ENCODE measurements around the gene UBE2S. TPM values are rescaled to one million over a fixed set of nuclear protein-coding genes. Genes with fewer than 3 reads are reported as not detected.

The UBE2S gene
- total and polyA plus RNA-seq, 2 of the 8 experiments (the other 6 are each of a cell fraction or from before 2014, with no cell fraction given), result 398 to 530 TPM

DNA sequence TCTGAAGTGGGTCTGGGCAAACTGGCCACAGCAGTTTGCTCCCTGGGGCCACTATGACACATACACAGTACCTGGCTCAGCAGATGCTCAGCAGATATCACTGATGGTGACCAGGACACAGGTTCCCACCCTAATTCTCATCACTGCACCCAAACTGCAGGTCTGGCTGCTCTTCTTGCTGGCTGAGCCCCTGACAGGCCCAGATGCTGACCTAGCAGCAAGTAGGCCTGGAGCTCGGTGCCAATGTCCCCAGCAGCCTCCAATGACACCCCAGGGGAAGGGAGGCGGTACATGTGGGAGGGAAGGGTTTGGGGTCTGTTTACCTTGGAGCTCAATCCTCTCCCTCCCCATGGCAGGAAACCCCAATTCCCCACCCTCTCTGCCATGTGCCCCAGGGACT is 5.1 kb downstream of the UBE2S start:
- CTCF ChIA-PET (ENCODE audit: partially characterized antibody), result interaction anchor here (0.8 to 5.6 kb wide), 5 partner anchors 13 to 61 kb away, joined by 3 to 39 read pairs (median 5); no protein-coding TSS in a partner anchor
- H3K27me3 ChIP-seq (replicated peaks in 1 of 4; ENCODE audit: control insufficient read depth in 3 of 4, extremely low read depth in 1 of 4, insufficient read depth in 3 of 4, low read length in 3 of 4), result no peaks in the 10 kb centered on the region
- H3K23ac ChIP-seq (ENCODE audit: insufficient read length), result no peak overlapping the region
- peaks cover 13% of the 10 kb centered on the region for H3K79me1 ChIP-seq (ENCODE audit: low read depth, low read length)
- POLR2A ChIA-PET (ENCODE audit: partially characterized antibody), result interaction anchor here (0.8 to 34.6 kb wide), 12 partner anchors 8 to 313 kb away, joined by 3 to 874 read pairs (median 3); partner anchors contain the start of genes RPL28, SSC5D, TMEM238 and UBE2S
- H2BK20ac ChIP-seq (ENCODE audit: low read length), result no peak overlapping the region
- H3K18ac ChIP-seq (ENCODE audit: extremely low read depth, low read length), result no peak overlapping the region
- TF ChIP-seq SUZ12 (IDR thresholded peaks at IDR 0.05; ENCODE audit: low read length), result no peak
- TF ChIP-seq SAP30 (IDR thresholded peaks at IDR 0.05; ENCODE audit: insufficient read depth, insufficient replicate concordance, low read length), result no peak
- no peak overlapping the region for H3K4me3 ChIP-seq (ENCODE audit: extremely low read depth in 1 of 4, insufficient read depth in 2 of 4, low read depth in 3 of 4, low read length in 4 of 4)
- H3K4ac ChIP-seq (replicated peaks; ENCODE audit: insufficient read length, low read depth, low read length), result no peak overlapping the region
- H4K8ac ChIP-seq (ENCODE audit: extremely low read depth, insufficient read depth, low read length), result no peak overlapping the region
- H3K4me1 ChIP-seq (replicated peaks in 1 of 4; ENCODE audit: control insufficient read depth in 3 of 4, insufficient read depth in 4 of 4, low read length in 3 of 4), result peaks cover 0 to 15% (median 8%) of the 10 kb centered on the region in 4 experiments; a peak in 6 of 7 replicates
- H3K27ac ChIP-seq (ENCODE audit: low read depth, low read length), result no peak overlapping the region
- no peak overlapping the region for H3K4me2 ChIP-seq (ENCODE audit: insufficient read depth in 1 of 2, low read depth in 2 of 2, low read length in 2 of 2)
- H2BK15ac ChIP-seq (ENCODE audit: low read length), result no peak overlapping the region
- peaks cover 12 to 33% of the 10 kb centered on the region in 2 experiments for H3K79me2 ChIP-seq (ENCODE audit: control insufficient read depth in 1 of 2, insufficient read depth in 2 of 2, low read length in 2 of 2)
- H3K56ac ChIP-seq (replicated peaks; ENCODE audit: insufficient read length, low read depth, low read length), result no peak overlapping the region
- H2BK5ac ChIP-seq (ENCODE audit: low read depth, low read length), result no peak overlapping the region
- H2BK120ac ChIP-seq (replicated peaks; ENCODE audit: low read depth, low read length), result no peak overlapping the region
- DNase-seq (ENCODE audit: low read depth in 1 of 2, low spot score in 2 of 2) (no peak), FAIRE-seq (no peak)
- no peak overlapping the region for H2AFZ ChIP-seq (ENCODE audit: low read length)
- H2AK5ac ChIP-seq (ENCODE audit: low read depth, low read length), result no peak overlapping the region
- no peak overlapping the region for H3K9ac ChIP-seq (replicated peaks in 1 of 4; ENCODE audit: extremely low read depth in 1 of 4, low read depth in 3 of 4, low read length in 3 of 4)
- H2BK12ac ChIP-seq (ENCODE audit: low read depth, low read length), result no peak overlapping the region
- H4K91ac ChIP-seq (replicated peaks; ENCODE audit: insufficient read length, low read length), result no peak overlapping the region
- 76% methylated on average over 2 of the region's 2 CpGs; no CpG with 5 or more reads in 1 of the 2 experiments for WGBS, 2 experiments (ENCODE audit: extremely low coverage in 1 of 2, insufficient coverage in 1 of 2, insufficient read length in 1 of 2, insufficient replicate concordance in 2 of 2, low coverage in 1 of 2, low lambda C conversion rate in 2 of 2, missing lambda C conversion rate in 1 of 2)
- H3K23me2 ChIP-seq (ENCODE audit: low read depth, low read length), result peaks cover 13% of the 10 kb centered on the region
- H4K5ac ChIP-seq (ENCODE audit: insufficient read length, low read depth, low read length), result no peak overlapping the region
- peaks cover 39 to 42% of the 10 kb centered on the region in 2 experiments for H4K20me1 ChIP-seq (replicated peaks in 1 of 2; ENCODE audit: control insufficient read depth in 1 of 2, insufficient read depth in 2 of 2, low read length in 2 of 2)
- H3K9me3 ChIP-seq (ENCODE audit: insufficient read depth in 2 of 2, low read depth in 1 of 2, low read length in 1 of 2), result no peaks in the 10 kb centered on the region
- peaks cover 27 to 63% (median 50%) of the 10 kb centered on the region in 4 experiments for H3K36me3 ChIP-seq (ENCODE audit: control insufficient read depth in 2 of 4, insufficient read depth in 4 of 4, low read length in 3 of 4)
- no peak overlapping the region for H3K14ac ChIP-seq (ENCODE audit: insufficient read length)

Data from H1 (cell line).